Skin of body (tissue), 2 donors: ENCODE measurements around the gene ZNF567. TPM values are rescaled to one million over a fixed set of nuclear protein-coding genes. Genes with fewer than 3 reads are reported as not detected.

Experiments
- DNase-seq: peaks from one replicate; lab custom pipeline; 2025; lab: John Stamatoyannopoulos, UW
- total RNA-seq: library from RNA; depleted of rRNA; stranded (reverse); fragments of >200 nt; gene quantifications from one replicate; pipeline ENCODE4 v1.2.3, GENCODE V29; 2014

Gene ZNF567
- total RNA-seq, 1 donor from 2014 or later = 11.1 TPM

GRCh38 chr19:36750066-36750691, 62.8 kb downstream of the ZNF567 start:
- no peak for DNase-seq

Other genes with a start within 250 kb of the ZNF567 start
- gene ZNF566, start 198.1 kb upstream of the ZNF567 start, total RNA-seq = 13.7 TPM
- 32.6 TPM for gene ZNF260, start 159.3 kb upstream of the ZNF567 start, total RNA-seq
- gene ZNF529, start 114.3 kb upstream of the ZNF567 start, total RNA-seq = 18.3 TPM
- 9.3 TPM for gene ZNF382, start 82.3 kb upstream of the ZNF567 start, total RNA-seq
- gene ZNF461, start 20.8 kb upstream of the ZNF567 start, total RNA-seq = 13.1 TPM
- 4.5 TPM for gene ZNF850, start 85.2 kb downstream of the ZNF567 start, total RNA-seq
- gene ZNF790, start 150.8 kb downstream of the ZNF567 start, total RNA-seq = 7.0 TPM
- 9.6 TPM for gene ZNF345, start 163.3 kb downstream of the ZNF567 start, total RNA-seq
- 3.8 TPM for gene ZNF829, start 228.7 kb downstream of the ZNF567 start, total RNA-seq
- 18.9 TPM for gene ZNF568, start 228.7 kb downstream of the ZNF567 start, total RNA-seq